ENCODE measurements around the gene CTTNBP2. TPM values are rescaled to one million over a fixed set of nuclear protein-coding genes. Genes with fewer than 3 reads are reported as not detected.
A peak's percentile ranks its signal among the peaks of the same experiment; 100 is the strongest.

CTTNBP2 gene, protein sequence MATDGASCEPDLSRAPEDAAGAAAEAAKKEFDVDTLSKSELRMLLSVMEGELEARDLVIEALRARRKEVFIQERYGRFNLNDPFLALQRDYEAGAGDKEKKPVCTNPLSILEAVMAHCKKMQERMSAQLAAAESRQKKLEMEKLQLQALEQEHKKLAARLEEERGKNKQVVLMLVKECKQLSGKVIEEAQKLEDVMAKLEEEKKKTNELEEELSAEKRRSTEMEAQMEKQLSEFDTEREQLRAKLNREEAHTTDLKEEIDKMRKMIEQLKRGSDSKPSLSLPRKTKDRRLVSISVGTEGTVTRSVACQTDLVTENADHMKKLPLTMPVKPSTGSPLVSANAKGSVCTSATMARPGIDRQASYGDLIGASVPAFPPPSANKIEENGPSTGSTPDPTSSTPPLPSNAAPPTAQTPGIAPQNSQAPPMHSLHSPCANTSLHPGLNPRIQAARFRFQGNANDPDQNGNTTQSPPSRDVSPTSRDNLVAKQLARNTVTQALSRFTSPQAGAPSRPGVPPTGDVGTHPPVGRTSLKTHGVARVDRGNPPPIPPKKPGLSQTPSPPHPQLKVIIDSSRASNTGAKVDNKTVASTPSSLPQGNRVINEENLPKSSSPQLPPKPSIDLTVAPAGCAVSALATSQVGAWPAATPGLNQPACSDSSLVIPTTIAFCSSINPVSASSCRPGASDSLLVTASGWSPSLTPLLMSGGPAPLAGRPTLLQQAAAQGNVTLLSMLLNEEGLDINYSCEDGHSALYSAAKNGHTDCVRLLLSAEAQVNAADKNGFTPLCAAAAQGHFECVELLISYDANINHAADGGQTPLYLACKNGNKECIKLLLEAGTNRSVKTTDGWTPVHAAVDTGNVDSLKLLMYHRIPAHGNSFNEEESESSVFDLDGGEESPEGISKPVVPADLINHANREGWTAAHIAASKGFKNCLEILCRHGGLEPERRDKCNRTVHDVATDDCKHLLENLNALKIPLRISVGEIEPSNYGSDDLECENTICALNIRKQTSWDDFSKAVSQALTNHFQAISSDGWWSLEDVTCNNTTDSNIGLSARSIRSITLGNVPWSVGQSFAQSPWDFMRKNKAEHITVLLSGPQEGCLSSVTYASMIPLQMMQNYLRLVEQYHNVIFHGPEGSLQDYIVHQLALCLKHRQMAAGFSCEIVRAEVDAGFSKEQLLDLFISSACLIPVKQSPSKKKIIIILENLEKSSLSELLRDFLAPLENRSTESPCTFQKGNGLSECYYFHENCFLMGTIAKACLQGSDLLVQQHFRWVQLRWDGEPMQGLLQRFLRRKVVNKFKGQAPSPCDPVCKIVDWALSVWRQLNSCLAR (N-terminal part only)
- total RNA-seq: under 1 TPM in 1 of 2 donors, not detected in 1; 0.39 TPM
- 0 reads per million in 2 donors for total RNA-seq

DNA sequence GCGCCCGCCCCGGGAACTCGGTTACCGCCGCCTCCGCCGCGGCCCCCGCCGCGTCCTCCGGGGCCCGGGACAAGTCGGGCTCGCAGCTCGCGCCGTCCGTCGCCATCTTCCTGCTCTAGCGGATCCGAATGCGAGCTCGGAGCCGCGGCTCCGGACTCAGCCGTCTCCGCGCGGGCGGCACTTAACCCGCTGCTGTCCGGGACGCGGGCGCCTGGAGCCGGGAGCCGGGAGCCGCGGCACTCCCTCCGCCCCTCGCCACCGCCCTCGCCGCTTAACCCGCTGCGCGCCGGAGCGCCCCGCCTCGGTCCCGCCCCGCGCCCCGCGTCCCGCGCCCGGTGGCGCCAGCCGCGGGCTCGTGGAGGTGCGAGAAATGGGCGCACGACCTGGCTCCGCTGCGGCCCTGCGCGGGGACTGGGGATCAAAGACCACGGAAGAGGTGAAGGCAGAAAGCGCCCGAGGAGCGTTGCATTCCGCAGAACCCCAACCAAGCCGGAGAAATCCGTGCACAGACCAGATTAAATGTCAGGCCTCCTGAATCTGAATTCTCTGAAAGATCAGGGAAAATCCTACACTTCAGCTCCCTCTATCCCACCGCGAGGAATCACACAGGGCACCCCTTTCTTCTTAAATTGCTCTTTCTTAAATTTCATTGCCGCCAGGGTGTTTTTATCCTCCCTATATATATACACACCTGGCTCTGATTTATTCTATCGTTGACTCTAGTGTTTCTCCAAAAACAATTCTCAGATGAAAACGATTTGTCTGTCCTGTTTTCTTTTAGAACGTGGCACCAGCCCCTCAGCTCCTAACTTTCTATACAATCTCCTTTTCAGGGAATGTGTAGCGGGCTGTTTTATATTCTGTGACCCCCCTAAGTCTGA is at the start of gene CTTNBP2:
Gene CTTNBP2, minus strand, starts transcription at position 132 of the 881 bp plus-strand sequence. Its CDS starts 26 bp downstream, at position 106.
- DNase-seq (no peak), ATAC-seq (no peak)
- Mint-ChIP-seq H3K4me1 (peaks cover 8% of the 10 kb centered on the region), H3K36me3 (ENCODE audit: low read depth) (peaks cover 5% of the 10 kb centered on the region), H3K27me3 (peaks cover 42% of the 10 kb centered on the region), H3K27ac (no peak within 1 kb of the TSS), H3K4me3 (peak within 1 kb of the TSS; percentile 72)
- H3K9me3 ChIP-seq (ENCODE audit: control insufficient read depth, low read length, poor library complexity, severe bottlenecking): no peaks in the 10 kb centered on the region

DNA sequence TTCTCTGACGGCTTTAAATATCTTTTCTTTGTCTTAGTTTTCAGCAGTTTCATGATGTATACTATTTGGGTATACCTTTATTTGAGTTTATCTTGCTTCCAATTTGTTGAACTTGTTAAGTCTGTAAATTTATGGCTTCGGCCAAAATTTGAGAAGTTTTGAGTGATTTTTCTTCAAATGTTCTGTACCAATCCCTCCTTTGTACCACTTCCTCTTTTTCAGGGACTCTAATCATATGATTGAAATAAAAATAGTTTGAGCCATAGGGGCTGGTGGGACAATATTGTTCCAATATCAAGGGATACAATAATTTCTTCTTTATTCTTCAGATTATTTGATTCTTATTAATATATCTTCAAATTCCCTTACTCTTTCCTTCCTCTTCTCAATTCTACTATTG is 43.1 kb upstream of the CTTNBP2 start:
- no peak overlapping the region for H3K27ac Mint-ChIP-seq
- ATAC-seq: no peak
- no peaks in the 10 kb centered on the region for H3K9me3 ChIP-seq (ENCODE audit: control insufficient read depth, low read length, poor library complexity, severe bottlenecking)
- no peaks in the 10 kb centered on the region for H3K36me3 Mint-ChIP-seq (ENCODE audit: low read depth)
- DNase-seq: no peak
- no peak overlapping the region for H3K4me3 Mint-ChIP-seq
- H3K4me1 Mint-ChIP-seq: no peaks in the 10 kb centered on the region
- H3K27me3 Mint-ChIP-seq: no peaks in the 10 kb centered on the region

DNA sequence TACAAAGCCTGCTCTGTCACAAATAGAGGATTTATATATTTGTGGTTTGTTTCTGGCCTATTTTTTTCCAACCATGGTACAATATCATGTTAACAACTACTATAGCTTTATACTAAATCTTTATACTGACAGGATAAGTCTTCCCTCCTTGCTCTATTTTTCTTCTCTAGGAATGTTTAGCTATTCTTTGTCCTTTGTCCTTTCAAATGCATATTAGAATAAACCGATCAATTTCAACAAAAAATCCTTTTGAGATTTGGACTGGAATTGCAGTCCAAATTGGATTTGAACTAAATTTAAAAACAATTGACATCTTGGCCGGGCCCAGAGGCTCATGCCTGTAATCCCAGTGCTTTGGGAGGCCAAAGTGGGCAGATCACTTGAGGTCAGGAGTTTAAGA is 39.2 kb upstream of the CTTNBP2 start:
- H3K4me1 Mint-ChIP-seq: no peaks in the 10 kb centered on the region

DNA sequence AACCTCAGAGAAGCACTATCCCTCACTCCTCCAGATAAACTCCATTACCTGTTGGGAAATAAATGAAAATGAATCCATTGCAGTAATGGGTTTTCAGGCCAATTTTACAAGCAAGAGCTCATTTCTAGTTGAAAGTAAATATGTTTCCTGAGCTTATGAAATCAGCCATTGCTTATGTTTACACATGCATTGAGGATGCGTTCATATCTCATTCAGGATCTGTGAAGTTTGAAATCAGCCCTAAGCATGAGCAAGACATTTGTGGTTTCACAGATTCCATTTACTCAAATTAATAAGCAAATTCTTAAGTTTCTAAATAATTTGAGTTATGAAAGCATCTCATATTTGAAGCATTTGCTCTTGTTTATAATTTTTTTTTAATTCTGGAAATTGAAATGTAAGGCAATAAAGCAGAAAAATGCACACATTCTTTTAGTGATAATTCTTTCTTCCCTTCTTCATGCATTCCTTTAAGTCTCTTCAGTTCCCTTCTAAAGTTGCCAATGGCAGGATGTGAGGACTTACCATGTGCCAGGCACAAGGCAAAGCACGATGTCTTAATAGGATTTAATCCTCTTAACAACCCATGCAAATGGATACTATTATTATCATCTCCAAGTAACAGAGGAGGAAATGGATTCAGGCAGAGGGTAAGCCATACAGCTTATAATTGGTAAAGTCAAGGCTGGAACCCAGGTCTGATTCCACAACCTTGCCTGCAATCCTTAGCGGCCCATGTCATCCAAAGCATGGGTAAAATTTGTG is 35.0 kb upstream of the CTTNBP2 start:
- Mint-ChIP-seq H3K4me1 (no peaks in the 10 kb centered on the region), H3K27me3 (no peaks in the 10 kb centered on the region), H3K36me3 (ENCODE audit: low read depth) (no peaks in the 10 kb centered on the region), H3K4me3 (no peak overlapping the region), H3K27ac (no peak overlapping the region)
- DNase-seq: no peak
- no peaks in the 10 kb centered on the region for H3K9me3 ChIP-seq (ENCODE audit: control insufficient read depth, low read length, poor library complexity, severe bottlenecking)
- ATAC-seq: no peak

More for the DNA sequence above, 39.2 kb upstream of the CTTNBP2 start:
- H3K27ac Mint-ChIP-seq: no peak overlapping the region
- H3K9me3 ChIP-seq (ENCODE audit: control insufficient read depth, low read length, poor library complexity, severe bottlenecking): no peaks in the 10 kb centered on the region
- ATAC-seq (no peak), DNase-seq (no peak)
- H3K27me3 Mint-ChIP-seq: no peaks in the 10 kb centered on the region
- H3K4me3 Mint-ChIP-seq: no peak overlapping the region
- no peaks in the 10 kb centered on the region for H3K36me3 Mint-ChIP-seq (ENCODE audit: low read depth)

DNA sequence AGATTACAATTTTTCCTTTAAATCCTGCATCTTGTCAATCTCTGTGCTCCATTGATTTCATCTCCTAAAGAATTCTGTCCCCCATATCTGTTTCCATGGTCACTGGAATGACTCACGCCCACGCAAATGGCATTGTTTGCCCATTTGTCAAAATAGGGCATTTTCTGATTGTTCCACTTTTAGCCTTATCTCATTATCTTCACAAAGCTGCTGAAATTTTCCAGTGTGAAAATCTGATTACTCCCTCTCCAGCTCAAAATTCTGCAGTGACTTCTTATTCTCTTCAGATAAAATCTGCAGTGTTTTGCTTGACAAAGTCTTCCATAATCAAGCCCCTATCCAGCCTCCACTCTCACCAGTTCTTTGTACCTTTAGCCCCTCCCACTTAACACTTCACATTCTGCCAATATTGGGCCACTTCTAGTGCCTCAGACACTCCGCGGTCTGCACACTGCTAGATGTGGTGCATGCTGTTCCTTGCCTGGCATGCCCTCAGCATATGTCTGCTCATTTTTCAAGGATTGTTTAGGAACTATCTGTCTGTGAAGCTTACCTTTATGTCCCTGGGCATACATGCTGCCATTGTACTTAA is 33.9 kb upstream of the CTTNBP2 start:
- Mint-ChIP-seq H3K4me3 (no peak overlapping the region), H3K4me1 (no peaks in the 10 kb centered on the region), H3K27ac (no peak overlapping the region), H3K36me3 (ENCODE audit: low read depth) (no peaks in the 10 kb centered on the region), H3K27me3 (no peaks in the 10 kb centered on the region)
- DNase-seq (no peak), ATAC-seq (no peak)
- no peaks in the 10 kb centered on the region for H3K9me3 ChIP-seq (ENCODE audit: control insufficient read depth, low read length, poor library complexity, severe bottlenecking)

DNA sequence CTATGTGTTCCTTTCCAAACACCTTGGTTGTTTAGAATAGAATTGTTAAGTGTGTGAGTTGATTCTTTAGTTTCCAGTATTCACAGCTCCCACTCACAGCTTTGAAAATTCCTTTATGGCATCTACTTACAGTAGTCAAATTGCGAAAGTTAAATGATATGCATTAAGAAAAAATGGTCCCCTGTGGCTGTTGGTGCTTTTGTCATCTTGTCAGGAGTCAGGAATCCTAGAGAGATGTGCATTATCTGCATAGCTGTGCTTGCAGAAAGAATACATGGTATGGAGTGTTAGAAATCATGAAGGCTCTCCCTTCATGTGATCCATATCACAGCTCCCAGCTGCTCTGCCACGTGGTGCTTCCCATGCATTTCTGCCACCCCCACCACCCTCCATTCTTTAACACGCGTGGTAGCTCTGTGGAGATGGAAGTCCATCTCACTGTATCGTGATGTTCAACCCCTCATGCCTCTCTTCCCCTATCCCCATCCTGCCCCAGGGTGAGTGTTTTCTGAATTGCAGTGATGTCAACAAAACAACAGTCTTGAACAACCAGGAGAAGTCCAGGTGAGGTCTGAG is 29.2 kb upstream of the CTTNBP2 start:
- Mint-ChIP-seq H3K27ac (no peak overlapping the region), H3K4me3 (no peak overlapping the region), H3K36me3 (ENCODE audit: low read depth) (no peaks in the 10 kb centered on the region), H3K4me1 (no peaks in the 10 kb centered on the region), H3K27me3 (no peaks in the 10 kb centered on the region)
- no peak for ATAC-seq
- DNase-seq: no peak
- H3K9me3 ChIP-seq (ENCODE audit: control insufficient read depth, low read length, poor library complexity, severe bottlenecking): no peaks in the 10 kb centered on the region

DNA sequence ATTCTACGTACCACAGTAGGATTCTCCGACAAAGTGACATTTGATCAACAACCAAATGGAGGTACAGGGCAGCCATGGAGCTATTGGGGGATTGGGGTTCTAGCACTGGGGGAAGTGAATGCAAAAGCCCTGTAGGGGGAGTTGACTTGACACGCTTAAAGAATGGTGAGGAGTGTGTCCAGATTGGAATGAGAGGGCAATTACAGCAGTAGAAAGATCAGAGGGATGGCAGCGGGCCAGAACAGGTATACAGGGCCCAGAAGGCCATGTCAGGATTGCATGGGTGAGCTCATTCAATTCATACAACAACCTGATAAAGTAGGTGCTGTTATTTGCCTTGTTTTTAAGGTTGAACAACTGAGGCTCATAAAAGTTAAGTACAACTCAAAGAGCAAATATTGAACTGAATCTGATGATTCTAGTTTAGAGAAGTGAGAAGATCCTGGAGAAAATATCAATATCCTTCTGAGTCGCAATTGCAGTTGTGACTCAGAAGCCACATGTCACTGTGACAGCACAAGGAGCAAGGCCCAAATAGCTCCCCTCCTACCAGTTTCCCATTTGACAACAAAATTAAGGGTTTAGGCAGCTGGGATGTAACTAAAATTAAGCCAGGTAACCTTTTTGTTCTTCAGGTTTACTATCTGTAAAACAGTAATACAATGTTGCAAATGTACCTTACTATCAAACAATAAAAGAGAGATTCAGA is 28.0 kb upstream of the CTTNBP2 start:
- ATAC-seq: no peak
- DNase-seq: no peak
- H3K27ac Mint-ChIP-seq: no peak overlapping the region
- H3K27me3 Mint-ChIP-seq: no peaks in the 10 kb centered on the region
- no peaks in the 10 kb centered on the region for H3K4me1 Mint-ChIP-seq
- H3K9me3 ChIP-seq (ENCODE audit: control insufficient read depth, low read length, poor library complexity, severe bottlenecking): no peaks in the 10 kb centered on the region
- no peaks in the 10 kb centered on the region for H3K36me3 Mint-ChIP-seq (ENCODE audit: low read depth)
- H3K4me3 Mint-ChIP-seq: no peak overlapping the region

DNA sequence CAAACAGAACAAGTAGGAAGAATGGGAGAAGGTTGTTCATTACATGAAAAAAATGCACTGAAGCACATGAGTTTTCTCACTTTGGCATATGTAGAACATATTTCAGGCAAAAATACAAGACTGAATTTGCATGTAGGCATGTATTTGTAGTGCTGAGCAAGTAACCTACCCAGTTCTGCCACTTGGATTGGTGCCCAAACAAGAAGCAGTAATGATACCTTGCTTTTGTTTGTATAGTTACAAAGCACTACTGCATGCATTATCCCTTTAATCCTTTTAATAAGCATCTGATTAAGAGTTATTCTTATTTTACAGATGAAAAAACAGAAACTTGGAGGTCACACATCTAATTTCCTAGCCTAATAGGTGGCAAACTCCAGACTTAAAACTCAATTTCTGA is 23.1 kb upstream of the CTTNBP2 start:
- DNase-seq: no peak
- no peak for ATAC-seq
- H3K9me3 ChIP-seq (ENCODE audit: control insufficient read depth, low read length, poor library complexity, severe bottlenecking): no peaks in the 10 kb centered on the region
- H3K4me3 Mint-ChIP-seq: no peak overlapping the region
- H3K36me3 Mint-ChIP-seq (ENCODE audit: low read depth): no peaks in the 10 kb centered on the region
- no peaks in the 10 kb centered on the region for H3K27me3 Mint-ChIP-seq
- H3K27ac Mint-ChIP-seq: no peak overlapping the region
- H3K4me1 Mint-ChIP-seq: no peaks in the 10 kb centered on the region

DNA sequence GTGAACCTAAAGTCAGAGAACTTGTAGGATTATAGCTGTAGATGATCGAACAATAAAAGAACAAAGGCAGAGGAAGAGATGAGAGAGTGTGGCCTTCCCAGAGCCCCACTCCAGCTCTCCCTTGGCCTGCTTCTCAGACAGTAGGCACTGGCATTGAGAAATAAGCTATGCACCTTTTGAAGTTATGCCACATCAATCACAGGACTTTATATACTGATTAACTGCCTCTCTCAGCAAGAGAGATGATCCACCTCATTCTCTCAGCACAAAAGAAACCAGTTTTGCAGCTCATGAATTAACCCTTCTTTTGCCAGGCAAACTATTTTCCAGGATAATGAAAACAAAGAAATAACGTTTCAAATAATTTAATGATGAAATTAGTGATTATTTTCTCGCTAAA is 22.0 kb upstream of the CTTNBP2 start:
- no peak overlapping the region for H3K27ac Mint-ChIP-seq

DNA sequence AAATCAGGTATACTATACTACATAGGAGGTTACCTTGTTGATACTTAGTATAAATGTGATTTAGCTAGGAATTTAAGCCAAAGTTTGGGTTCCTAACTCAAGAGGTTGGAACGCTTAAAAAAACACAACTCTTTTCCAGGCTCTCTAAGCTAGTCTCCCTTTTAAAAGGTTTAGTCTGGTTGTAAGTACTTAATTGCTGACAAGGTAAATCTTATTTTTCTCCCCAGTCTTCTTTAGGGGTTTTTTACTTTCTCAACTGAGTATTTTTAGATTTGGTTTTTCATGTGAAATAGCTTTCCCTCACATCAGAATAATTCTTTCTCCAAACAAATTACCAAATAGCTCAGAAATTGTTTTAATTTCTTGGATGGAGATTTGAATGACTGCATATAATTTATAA is 20.8 kb upstream of the CTTNBP2 start:
- H3K27ac Mint-ChIP-seq: no peak overlapping the region
- H3K27me3 Mint-ChIP-seq: no peaks in the 10 kb centered on the region
- no peak for ATAC-seq
- no peaks in the 10 kb centered on the region for H3K36me3 Mint-ChIP-seq (ENCODE audit: low read depth)
- no peak overlapping the region for H3K4me3 Mint-ChIP-seq
- no peak for DNase-seq
- H3K4me1 Mint-ChIP-seq: no peaks in the 10 kb centered on the region
- no peaks in the 10 kb centered on the region for H3K9me3 ChIP-seq (ENCODE audit: control insufficient read depth, low read length, poor library complexity, severe bottlenecking)

More for the DNA sequence above, 22.0 kb upstream of the CTTNBP2 start:
- DNase-seq (no peak), ATAC-seq (no peak)
- H3K36me3 Mint-ChIP-seq (ENCODE audit: low read depth): no peaks in the 10 kb centered on the region
- no peak overlapping the region for H3K4me3 Mint-ChIP-seq
- no peaks in the 10 kb centered on the region for H3K4me1 Mint-ChIP-seq
- no peaks in the 10 kb centered on the region for H3K27me3 Mint-ChIP-seq
- no peaks in the 10 kb centered on the region for H3K9me3 ChIP-seq (ENCODE audit: control insufficient read depth, low read length, poor library complexity, severe bottlenecking)

DNA sequence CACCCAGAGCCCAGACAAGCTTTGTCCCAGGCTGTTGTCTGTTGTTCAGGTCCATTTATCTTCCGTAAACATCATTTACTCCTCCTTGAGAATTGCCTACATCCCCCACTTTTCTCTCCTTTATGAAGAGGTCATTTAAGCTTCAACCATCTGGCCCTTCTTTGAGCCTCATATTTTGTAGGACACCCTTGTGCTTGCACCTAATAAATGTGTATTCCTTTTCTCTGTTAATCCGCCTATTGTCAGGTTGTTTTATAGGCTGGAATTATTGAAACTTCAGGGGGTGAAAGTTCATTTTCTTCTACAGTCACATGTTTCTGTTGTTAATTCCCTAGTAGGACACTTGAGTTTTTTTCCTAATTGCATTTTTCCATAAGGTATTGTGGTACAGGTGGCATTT is 19.6 kb upstream of the CTTNBP2 start:
- no peaks in the 10 kb centered on the region for H3K4me1 Mint-ChIP-seq
- ATAC-seq (no peak), DNase-seq (no peak)
- no peaks in the 10 kb centered on the region for H3K27me3 Mint-ChIP-seq
- H3K4me3 Mint-ChIP-seq: no peak overlapping the region
- no peaks in the 10 kb centered on the region for H3K9me3 ChIP-seq (ENCODE audit: control insufficient read depth, low read length, poor library complexity, severe bottlenecking)
- H3K27ac Mint-ChIP-seq: no peak overlapping the region
- H3K36me3 Mint-ChIP-seq (ENCODE audit: low read depth): no peaks in the 10 kb centered on the region
